GM19099 (cell line): ENCODE results near the gene INO80.

Experiments used
- POLR2A ChIP-seq: IDR thresholded peaks from 3 replicates; pipeline ENCODE4 v1.6.1; 2011; ENCODE audit warnings: low read depth; ENCODE audit not compliant: insufficient read length; ENCODE audit errors: extremely low read depth

INO80 gene

DNA sequence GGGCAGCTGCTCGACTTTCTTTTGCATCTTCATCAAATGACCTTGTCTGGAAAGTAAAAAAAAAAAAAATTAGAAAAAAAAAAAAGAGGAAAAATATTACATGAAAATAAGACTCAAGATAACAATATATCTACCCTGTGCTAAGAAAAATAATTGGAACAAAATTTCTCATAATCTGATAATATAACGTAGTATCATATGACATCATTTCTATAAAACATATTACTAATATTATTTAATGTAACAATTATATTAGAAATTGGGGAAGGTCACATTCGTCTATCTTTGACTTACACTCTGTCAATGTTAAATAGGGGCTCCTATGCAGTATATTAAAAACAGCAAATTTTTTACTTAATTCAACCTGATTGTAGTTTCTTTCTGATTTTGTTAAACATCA lies 44.1 kb downstream of the INO80 start:
- no peak for TF ChIP-seq POLR2A

DNA sequence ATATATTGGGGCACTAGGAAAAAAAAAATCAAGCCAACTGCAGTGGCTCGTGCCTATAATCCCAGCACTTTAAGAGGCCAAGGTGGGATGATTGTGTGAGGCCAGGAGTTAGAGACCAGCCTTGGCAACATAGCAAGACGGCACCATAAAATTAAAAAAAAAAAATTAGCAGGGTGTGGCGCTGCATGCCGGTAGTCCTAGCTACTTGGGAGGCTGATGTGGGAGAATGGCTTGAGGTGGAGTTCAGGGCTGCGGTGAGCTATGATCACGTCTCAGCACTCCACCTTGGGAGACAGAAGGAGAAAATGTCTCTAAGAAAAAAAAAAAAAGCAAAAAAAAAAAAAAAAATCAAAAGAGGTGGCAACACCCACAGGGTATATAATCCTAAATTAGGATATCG lies 49.6 kb downstream of the INO80 start:
- no peak for TF ChIP-seq POLR2A

DNA sequence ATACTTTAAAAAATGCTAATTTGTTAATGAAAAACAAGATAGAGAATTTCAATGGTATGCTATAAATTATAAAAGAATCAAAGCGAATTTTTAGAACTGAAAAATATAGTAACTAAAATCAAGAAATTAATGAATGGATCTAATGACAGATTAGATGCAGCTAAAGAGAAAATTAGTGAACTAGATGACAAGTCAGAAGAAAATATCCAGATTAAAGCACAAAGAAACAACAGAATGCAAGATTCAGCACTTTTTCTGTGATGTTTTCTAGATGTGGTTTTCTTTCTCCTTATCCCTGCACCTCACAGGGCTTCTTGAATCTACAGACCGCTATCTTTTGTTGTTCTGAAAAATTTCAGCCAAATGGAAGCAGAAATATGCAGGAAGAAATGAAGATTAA lies 54.4 kb downstream of the INO80 start:
- no peak for TF ChIP-seq POLR2A

DNA sequence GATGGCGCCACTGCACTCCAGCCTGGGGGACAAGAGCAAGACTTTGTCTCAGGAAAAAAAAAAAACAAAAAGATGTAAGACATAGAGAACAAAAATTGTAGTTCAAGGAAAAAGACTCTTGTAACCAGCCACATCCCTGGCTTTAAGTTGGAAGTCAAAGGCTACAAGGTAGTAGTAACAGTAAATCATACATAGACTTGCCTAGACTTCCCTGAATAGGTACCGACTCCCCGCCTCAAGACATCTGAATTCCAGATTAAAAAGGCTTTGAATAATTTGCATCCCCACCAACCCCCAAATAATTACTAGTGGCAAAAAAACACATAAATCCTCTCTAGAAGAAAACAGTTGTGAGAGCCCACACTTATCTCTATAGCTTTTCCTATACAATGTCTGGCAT lies 55.6 kb downstream of the INO80 start:
- TF ChIP-seq POLR2A, result no peak

DNA sequence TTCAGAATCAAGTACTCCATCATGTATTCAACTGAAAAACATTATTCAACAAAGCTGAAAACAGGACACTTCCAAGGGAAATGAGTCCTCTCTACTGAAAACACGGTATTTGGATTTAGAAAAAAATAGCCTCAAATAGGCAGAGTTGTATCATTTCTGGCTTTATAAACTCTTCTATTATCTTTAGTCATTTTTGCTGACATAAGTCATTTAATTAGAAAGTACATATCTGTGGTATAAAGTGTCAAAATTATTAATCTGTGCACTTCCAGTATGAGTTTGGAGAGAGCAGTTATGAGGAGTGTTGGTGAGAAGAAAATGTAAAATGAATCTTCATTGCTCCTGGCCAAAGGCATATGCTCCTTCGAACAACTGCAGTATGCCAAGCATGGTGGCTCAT lies 59.3 kb downstream of the INO80 start:
- TF ChIP-seq POLR2A, result no peak

DNA sequence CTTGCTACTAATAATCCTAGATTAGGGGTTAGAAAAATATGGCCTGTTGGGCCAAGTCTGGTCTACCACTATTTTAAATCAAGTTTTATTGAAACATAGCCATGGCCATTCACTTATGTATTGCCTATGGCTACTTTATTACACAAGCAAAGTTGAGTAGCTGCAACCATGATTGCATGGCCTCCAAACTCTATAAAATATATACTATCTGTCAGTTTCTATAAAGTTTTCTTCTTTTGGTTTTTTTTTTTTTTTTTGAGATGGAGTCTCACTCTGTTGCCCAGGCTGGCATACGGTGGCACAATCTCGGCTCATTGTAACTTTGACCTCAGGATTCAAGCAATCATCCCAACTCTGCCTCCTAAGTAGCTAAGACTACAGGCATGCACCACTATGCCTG lies 60.4 kb downstream of the INO80 start:
- TF ChIP-seq POLR2A, result no peak

DNA sequence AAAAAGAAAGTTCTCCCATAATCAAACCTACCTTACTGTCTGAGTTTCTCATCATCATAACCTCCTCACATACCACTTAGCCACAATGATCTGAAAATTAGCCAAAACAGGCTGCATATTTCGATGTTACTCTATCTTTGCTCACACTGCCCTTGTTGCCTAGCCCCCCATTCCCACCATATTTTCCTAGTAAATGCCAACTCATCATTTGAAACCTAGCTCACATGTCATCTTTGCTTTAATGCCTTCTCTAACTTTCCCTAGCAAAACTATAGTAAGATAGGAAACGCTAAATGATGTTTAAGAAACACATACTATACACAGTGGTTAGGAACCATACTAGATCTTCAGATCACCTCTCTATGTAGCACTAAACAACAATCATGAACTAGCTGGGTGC lies 64.9 kb downstream of the INO80 start:
- TF ChIP-seq POLR2A, result no peak

DNA sequence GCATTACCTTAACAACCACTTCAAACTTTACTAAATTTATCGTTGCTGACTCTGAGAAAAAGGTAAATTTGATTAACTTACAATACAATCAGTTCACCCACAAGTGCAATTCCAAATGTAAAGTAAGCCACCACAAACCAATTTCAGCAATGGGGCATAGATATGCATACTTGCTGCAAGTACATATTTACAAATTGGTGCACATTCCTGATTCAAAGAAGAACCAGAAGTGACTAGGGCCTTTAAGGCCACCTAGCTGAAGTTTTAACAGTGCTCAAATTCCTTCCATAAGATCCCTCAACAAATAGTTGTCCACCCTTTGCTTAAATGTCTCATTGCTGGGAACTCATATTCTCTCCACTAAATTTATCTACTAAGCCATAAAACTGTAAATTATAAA lies 67.2 kb downstream of the INO80 start:
- no peak for TF ChIP-seq POLR2A

DNA sequence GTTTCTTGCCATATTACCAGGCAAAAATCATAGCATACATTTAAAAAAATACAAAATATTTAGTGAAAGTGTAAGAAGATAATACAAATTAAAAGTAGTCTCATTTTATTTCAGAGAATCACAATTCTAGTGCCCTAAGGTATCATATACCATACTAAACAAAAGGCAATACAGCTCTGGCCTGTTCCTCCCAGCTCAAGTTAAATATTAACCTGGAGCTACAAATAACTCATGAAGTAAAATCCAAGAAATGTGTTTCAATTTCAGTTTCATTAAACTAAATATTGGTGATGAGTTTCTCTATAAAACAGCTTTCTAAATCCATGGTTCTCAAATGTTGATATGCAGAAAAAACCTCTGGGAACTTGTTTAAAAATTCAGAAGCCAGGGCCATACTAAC lies 67.7 kb downstream of the INO80 start:
- TF ChIP-seq POLR2A, result no peak

DNA sequence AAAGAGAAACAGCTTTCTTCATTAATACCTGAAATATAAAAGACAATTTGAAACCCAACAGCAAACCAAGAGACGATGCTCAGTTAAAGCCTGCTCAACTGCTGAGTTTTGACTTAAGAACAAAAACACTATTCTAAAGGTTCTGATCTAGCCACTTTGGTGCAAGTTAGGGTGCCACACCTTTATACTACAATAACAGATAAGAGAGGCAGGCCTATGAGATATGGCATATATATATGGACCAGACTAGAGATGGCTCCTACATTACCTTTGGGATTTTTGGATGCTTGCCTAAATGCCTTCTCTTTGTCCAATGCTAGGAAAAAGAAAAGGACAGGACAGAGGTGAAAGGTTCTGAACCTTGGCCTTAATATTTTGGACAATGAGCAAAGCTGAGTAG lies 68.6 kb downstream of the INO80 start:
- TF ChIP-seq POLR2A, result no peak

DNA sequence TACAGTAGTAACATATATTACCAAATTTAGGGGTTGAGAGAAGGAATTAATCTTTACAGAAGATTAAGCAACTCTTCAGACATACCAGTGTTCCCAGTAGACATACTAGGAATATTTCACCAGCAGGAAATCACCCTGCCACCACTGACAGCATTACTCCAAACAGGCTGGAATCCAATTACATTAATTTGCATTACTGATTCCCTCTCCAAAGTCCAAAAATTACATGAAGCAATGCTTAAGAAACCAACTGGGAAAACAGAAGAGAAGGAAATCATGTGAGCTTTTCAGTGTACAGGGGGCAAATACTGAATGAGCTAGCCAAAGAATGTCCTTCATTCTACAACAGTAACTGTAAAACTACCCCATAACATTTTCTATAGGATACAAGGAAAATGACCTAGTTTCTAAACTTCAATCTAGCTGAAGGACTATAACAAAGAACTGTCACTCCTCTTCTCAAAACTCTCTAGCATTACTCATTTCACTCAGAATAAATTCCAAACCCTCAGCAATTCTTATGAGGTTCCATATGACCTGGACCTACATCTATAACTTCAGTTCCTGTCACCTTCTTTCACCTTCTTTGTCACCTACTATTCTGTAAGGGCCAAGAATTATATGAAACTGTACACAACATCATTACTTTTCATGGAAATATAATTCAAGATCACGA lies 72.7 kb downstream of the INO80 start:
- no peak for TF ChIP-seq POLR2A

DNA sequence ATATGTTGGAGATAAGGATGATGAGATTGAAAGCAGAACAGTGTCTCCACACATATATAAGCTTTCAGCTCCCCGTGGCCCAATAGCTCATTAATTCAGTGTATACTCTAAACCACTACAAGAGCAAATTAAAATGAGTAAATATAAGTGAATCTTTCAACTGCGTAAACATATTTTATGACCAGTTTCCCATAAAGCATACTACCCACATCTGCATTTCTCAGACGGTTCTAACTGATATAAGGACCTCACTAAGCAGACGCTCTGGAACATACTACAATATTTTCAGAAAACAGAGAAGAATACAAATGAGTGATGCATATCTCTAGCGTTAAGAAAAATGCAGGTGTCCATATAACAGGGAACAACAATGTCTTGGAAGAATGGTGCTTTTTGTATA lies 73.2 kb downstream of the INO80 start:
- no peak for TF ChIP-seq POLR2A

DNA sequence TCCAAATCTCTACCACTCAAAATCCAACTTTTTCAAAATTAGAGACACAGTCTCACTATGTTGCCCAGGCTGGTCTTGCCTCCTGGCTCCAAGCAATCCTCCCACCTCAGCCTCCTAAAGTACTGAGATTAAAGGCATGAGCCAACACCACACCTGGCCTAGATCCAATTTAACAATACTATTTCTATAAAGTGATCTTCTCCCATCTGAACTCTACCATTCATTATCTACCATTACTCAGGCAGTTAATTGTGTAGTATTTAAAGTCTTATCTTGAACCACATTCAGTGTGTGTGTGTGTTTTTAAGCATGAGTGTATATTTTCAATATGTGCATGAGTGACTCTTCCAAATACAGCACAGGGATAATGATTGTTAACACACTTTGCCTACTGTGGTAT lies 77.0 kb downstream of the INO80 start:
- no peak for TF ChIP-seq POLR2A

DNA sequence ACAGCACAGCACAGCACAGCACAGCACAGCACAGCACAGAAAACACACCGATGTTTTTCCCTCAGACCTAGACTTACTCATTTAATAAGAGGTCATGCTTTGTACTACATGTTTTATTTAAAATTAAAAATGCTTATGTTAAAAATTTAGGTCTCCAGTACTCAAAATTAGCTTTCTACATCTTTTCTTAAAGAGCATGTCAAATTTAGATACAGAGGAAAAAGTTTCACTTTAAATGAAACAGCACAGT lies 84.1 kb downstream of the INO80 start:
- no peak for TF ChIP-seq POLR2A

DNA sequence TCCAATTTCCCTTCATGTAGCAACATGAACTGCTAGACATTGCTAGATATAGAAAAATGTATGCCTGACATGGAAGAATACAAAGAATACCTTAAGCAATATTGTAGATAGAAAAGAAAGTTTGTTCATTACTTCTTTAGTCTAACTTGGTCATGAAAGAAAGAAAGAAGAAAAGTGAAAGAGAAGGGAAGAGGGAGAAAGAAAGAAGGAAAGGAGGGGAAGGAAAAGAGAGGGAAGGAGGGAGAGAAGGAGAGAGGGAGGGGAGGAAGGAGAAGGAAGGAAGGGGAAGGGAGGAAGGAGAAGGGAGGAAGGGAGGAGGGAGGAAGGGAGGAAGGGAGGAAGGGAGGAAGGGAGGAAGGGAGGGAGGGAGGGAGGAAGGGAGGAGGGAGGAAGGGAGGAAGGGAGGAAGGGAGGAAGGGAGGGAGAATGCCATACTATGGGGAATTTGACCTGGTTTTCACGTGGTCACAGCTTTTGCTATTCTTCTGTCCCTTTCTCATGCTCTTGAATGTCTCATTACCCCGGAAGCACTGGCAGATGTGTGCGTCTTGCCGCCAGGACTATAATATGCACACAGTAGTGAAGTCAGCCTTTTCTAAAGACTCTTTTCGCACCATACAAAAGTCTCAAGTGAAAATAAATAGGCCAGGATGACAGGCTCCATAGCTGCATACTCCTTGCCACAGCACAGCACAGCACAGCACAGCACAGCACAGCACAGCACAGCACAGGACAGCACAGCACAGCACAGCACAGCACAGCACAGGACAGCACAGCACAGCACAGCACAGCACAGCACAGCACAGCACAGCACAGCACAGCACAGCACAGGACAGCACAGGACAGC lies 84.6 kb downstream of the INO80 start:
- no peak for TF ChIP-seq POLR2A

DNA sequence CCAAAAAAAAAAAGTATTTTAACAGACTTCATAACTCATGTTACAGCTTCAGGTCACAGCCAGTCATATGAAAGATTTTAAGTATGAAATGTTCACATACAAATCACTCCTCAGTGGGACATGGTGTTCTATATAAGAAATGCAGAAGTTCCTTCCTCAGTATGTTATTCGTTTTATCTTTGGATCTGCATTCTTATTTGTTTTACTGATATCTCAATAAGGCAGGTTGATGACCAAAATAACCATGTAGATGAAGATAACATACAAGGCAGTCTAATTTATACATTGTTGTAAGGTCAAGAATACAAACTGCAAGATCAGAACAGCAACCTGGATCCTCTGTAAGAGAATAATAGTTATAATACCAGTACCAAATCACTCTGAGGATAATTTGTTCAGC lies 87.2 kb downstream of the INO80 start:
- no peak for TF ChIP-seq POLR2A

DNA sequence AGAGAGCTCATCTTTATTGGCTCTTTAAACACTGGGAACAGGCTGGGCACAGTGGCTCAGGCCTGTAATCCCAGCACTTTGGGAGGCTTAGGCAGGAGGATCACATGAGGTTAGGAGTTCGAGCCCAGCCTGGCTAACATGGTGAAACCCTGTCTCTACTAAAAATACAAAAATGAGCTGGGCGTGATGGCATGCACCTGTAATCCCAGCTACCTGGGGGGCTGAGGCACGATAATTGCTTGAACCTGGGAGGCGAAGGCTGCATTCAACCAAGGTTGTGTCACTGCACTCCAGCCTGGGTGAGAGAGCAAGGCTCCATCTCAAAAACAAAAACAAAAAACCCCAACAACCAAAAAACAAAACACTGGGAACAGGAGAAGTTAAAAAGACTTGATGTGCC lies 90.7 kb downstream of the INO80 start:
- no peak for TF ChIP-seq POLR2A
